Ovary (tissue), 3 donors: ENCODE measurements around the gene SIK2.

Experiments
- CTCF ChIP-seq, 3 donors: fragments of 450-650 bp in 2 of 3; fragments of 200-600 bp in 1 of 3; IDR thresholded peaks; one replicate each; pipeline versions ENCODE4 v1.5.1 to v1.8.0; 2016 to 2022; ENCODE audit warnings: antibody characterized with exemption in 3 of 3, mild to moderate bottlenecking in 1 of 3
- POLR2A ChIP-seq: fragments of 450-650 bp; IDR thresholded peaks from one replicate; pipeline ENCODE4 v1.6.1; 2017; ENCODE audit warnings: antibody characterized with exemption, mild to moderate bottlenecking, moderate library complexity
- donor health status: DM: no; HTN: no; CAD: no.

- TF ChIP-seq CTCF (IDR thresholded peaks at IDR 0.05) (no peak), POLR2A (no peak)
Observed at GRCh38 chr11:111639226-111639925, 37.1 kb downstream of the SIK2 start.
